PFSK-1 (cell line): ENCODE results near the gene GAREM1.

Experiments
- FOXP2 ChIP-seq: optimal IDR thresholded peaks from 2 replicates; pipeline ENCODE3; 2011; ENCODE audit warnings: borderline replicate concordance, control low read depth, inconsistent platforms; ENCODE audit not compliant: insufficient read depth; ENCODE audit errors: extremely low read length, extremely low read depth
- POLR2AphosphoS5 ChIP-seq: IDR thresholded peaks from 2 replicates; pipeline ENCODE4 v1.6.1; 2012; ENCODE audit warnings: low read depth, mild to moderate bottlenecking, control low read depth, low read length, moderate library complexity
- REST ChIP-seq, 2 experiments: IDR thresholded peaks; 2 replicates each; pipeline versions ENCODE4 v1.6.1 to v1.8.0; 2011 to 2012; ENCODE audit warnings: low read depth in 2 of 2, low read length in 2 of 2, control low read depth in 1 of 2, inconsistent platforms in 1 of 2, mild to moderate bottlenecking in 1 of 2, moderate library complexity in 1 of 2; ENCODE audit not compliant: insufficient read depth in 1 of 2
- TAF1 ChIP-seq: IDR thresholded peaks from 2 replicates; pipeline ENCODE4 v1.6.1; 2012; ENCODE audit warnings: low read length, control low read depth, borderline replicate concordance; ENCODE audit not compliant: insufficient read depth

GRCh38 chr18:32476106-32476505 is 5.4 kb upstream of the GAREM1 start:
- TF ChIP-seq TAF1: no peak
- TF ChIP-seq POLR2AphosphoS5: no peak
- no peak for TF ChIP-seq REST (IDR thresholded peaks at IDR 0.05; ENCODE audit: insufficient read depth in 1 of 2, low read depth in 2 of 2, low read length in 2 of 2)
- TF ChIP-seq FOXP2: no peak
